Pancreas (tissue), 10 donors: Measurements from ENCODE around the gene GPR161. TPM values are rescaled to one million over a fixed set of nuclear protein-coding genes. Genes with fewer than 3 reads are reported as not detected.

Source experiments
- ATAC-seq, 4 donors: fragments of 200-7000 bp; cut with Tn5 transposase; one replicate each; pipeline versions ENCODE4 v1.8.0 to v1.9.1; 2020; ENCODE audit warnings: mild to moderate bottlenecking in 4 of 4, moderate library complexity in 4 of 4
- DNase-seq, 6 donors: peaks; one replicate each; pipeline ENCODE4 v3.0.0-alpha.2; 2020
- FAIRE-seq: peaks from 2 replicates; lab custom pipeline; 2012; peaks lifted over from hg19 to GRCh38; lab: Jason Lieb, UNC
- H3K27ac ChIP-seq, 4 donors: fragments of 200-600 bp; sonication (generic); 1 replicate in 3 of 4; 2 replicates in 1 of 4; pipeline versions ENCODE4 v1.5.0 to v1.8.0; 2020
- H3K27me3 ChIP-seq, 4 donors: fragments of 200-600 bp; one replicate each; pipeline ENCODE4 v1.8.0; 2021
- H3K36me3 ChIP-seq, 3 donors: fragments of 200-600 bp; sonication (generic) in 1 of 3; one replicate each; pipeline versions ENCODE4 v1.5.0 to v1.8.0; 2020 to 2021
- H3K4me1 ChIP-seq, 3 donors: fragments of 200-600 bp; one replicate each; pipeline ENCODE4 v1.8.0; 2021
- H3K4me3 ChIP-seq, 4 donors: fragments of 200-600 bp; sonication (generic) in 2 of 4; one replicate each; pipeline versions ENCODE4 v1.5.0 to v1.8.0; 2020 to 2021
- H3K9me3 ChIP-seq, 4 donors: fragments of 200-600 bp; one replicate each; pipeline ENCODE4 v1.8.0; 2021
- WGBS, 2 donors: extraction: QIAGEN DNeasy Blood & Tissue Kit; methylation state at CpG; one replicate each; pipeline ENCODE4 v1.1.7; 2013; 5-methylcytosine and 5-hydroxymethylcytosine counted together
- intact Hi-C, 3 donors: fragments of 100-400 bp; cut with DNase I; formaldehyde crosslinking; loops; one replicate each; pipeline versions ENCODE4 v1.11.1 to v1.14.2; 2022
- polyA plus RNA-seq, 2 donors: library from polyadenylated mRNA; stranded (reverse); fragments of 200-250 nt; gene quantifications; one replicate each; pipeline ENCODE4 v1.2.3, GENCODE V29; 2013
- total RNA-seq, 6 donors: library from RNA; stranded (reverse); fragmentation: NEBNext Ultra II Directional in 4 of 6; extraction: Animal tissue kit (Norgen Biotek cat#: 25700) in 4 of 6; gene quantifications; one replicate each; pipeline versions ENCODE4 v1.2.1 to v1.2.4, GENCODE V29; 2021 to 2023
- TF ChIP-seq, protein P1 (sequence below), 4 donors: fragments of 200-600 bp; sonication (generic) in 3 of 4; IDR thresholded peaks; one replicate each; pipeline versions ENCODE4 v1.5.0 to v1.8.0; 2021; ENCODE audit warnings: antibody characterized with exemption in 4 of 4
- donor health status: healthy with polysubstance abuse.
- donor health status: DM: no; HTN: no; CAD: no; lungs with moderate emphysema.
- donor health status: DM: no; HTN: no; CAD: no.
- donor health status: control.
- donor health status: control.
- donor health status: Bipolar disorder and iron deficiency.
- donor health status: DM: yes; HTN: yes; CAD: no.
- donor health status: DM: no; HTN: no; CAD: no.
- donor health status: DM: no; HTN: no; CAD: no.
- donor health status: DM: yes; HTN: yes; CAD: no.

Gene GPR161
- total and polyA plus RNA-seq, 8 donors, result 2.5 to 9.7 (median 9.0) TPM

DNA sequence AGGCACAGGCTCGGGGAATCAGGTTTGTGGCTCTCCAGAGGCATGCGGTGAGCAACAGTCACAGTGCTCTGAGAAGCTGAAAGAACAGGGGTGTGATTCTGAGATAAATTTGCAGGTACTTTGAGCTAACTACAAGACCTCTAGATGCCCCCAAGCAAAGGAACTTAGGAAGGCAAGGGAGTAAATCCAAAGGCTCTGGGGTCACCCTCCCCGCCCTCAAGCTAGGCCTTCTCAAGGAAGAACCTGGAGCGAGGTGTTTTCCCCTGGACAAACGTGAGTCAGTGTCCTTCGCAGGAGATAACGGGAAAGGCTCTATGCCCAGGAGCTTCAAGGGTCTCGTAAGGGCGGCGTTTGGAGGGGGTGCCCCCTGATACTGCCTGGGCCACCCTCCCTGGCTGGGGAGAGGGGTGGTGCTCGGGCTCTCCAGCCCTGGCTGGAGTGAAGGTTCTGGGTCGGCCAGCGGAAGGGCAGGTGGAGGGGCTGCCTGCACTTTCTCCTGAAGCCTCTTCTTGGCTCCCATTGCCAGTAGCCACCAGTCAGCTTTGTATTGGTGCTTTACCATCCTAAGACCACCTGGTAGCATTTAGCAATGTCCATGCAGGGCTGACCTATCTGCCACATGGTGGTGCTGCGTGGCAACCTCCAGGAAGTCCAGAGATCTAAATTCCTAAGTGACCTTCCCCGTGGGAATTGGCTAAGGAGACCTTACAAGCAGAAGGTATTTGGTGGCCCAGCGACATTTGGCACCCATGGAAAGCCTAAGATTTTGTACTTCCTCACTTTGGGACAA lies 44.0 kb downstream of the GPR161 start:
- intact Hi-C loops, result no loop called here

DNA sequence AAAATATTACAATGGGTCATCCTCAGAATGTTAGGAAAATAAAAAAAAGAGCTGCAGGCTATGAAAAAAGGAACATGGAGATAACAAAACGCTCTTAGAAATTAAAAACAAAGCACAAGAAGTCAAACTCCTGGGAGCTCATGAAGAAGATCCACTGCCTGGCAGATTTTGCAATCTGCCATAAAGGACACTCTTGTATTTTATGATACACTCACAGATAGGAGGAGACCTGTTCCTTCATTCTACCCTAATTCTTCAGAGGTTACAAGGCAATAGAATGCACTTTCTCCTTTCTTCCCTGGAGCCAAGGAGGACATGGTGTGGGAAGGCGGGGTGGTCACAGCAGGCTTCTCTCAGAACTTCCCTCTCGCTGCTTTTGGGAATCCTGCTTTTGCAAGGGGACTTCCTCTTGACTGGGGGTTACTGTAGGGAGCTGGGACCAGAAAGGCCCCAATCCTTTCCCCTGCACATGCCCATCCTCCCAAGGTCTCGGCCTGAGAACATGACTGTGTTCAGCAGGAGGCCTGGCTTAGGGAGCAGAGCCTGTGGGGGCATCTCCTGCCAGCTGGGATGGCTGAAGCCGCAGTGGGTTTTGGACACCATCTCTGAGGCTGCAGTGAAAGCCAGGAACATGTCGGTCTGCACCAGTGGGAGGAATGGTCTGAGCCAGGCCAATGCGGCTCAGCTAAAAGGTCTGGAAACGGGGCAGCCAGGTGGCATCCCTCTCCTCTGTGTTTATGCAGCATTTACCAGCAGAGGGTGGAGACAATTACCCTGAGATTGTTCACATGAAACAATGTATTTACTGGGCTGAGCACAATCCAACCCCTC lies 44.8 kb downstream of the GPR161 start:
- TF ChIP-seq, protein P1, sequence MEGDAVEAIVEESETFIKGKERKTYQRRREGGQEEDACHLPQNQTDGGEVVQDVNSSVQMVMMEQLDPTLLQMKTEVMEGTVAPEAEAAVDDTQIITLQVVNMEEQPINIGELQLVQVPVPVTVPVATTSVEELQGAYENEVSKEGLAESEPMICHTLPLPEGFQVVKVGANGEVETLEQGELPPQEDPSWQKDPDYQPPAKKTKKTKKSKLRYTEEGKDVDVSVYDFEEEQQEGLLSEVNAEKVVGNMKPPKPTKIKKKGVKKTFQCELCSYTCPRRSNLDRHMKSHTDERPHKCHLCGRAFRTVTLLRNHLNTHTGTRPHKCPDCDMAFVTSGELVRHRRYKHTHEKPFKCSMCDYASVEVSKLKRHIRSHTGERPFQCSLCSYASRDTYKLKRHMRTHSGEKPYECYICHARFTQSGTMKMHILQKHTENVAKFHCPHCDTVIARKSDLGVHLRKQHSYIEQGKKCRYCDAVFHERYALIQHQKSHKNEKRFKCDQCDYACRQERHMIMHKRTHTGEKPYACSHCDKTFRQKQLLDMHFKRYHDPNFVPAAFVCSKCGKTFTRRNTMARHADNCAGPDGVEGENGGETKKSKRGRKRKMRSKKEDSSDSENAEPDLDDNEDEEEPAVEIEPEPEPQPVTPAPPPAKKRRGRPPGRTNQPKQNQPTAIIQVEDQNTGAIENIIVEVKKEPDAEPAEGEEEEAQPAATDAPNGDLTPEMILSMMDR (IDR thresholded peaks at IDR 0.05), result no peak
- DNase-seq, result no peak
- WGBS, 2 donors, result 87% methylated on average over 8 of the region's 8 CpGs
- no peaks in the 10 kb centered on the region for H3K36me3 ChIP-seq
- H3K4me1 ChIP-seq, result no peaks in the 10 kb centered on the region
- H3K27ac ChIP-seq, result no peak overlapping the region
- H3K4me3 ChIP-seq, result no peak overlapping the region
- intact Hi-C loops, result no loop called here
- no peak for FAIRE-seq
- H3K27me3 ChIP-seq, result no peaks in the 10 kb centered on the region
- H3K9me3 ChIP-seq, result no peaks in the 10 kb centered on the region
- ATAC-seq, result no peak

More for the DNA sequence above, 44.0 kb downstream of the GPR161 start:
- TF ChIP-seq, protein P1 (IDR thresholded peaks at IDR 0.05), result peak in 2 of 4 donors; percentile 5 to 16
- no peaks in the 10 kb centered on the region for H3K4me1 ChIP-seq
- no peak overlapping the region for H3K4me3 ChIP-seq
- peak in 1 of 6 donors; percentile 31 for DNase-seq
- no peaks in the 10 kb centered on the region for H3K36me3 ChIP-seq
- H3K27me3 ChIP-seq, result no peaks in the 10 kb centered on the region
- 77 to 83% methylated on average over 16 of the region's 16 CpGs for WGBS, 2 donors
- H3K9me3 ChIP-seq, result no peaks in the 10 kb centered on the region
- FAIRE-seq, result no peak
- no peak overlapping the region for H3K27ac ChIP-seq
- peak; percentile 53 to 77 (median 74) for ATAC-seq

DNA sequence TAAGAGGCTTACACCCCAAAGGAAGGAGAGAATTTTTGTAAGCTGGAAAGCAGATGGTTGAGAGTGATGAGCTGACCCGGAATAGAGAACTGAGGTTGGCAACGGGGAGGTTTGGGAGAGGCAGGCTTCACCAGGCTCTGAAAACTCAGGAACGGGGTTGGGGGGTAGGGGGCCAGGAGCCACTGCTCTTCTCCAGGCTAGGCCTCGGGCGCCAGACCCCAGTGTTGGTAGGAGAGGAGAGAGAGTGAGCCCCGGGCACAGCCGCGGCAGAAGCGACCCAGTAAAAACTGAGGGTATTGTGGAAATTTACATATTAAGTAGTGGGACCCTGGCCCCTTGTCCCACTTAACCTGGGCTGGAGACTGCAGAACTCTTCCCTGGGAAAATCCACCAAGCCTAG lies 45.7 kb downstream of the GPR161 start:
- Histone ChIP-seq H3K9me3 (no peaks in the 10 kb centered on the region), H3K27me3 (no peaks in the 10 kb centered on the region), H3K27ac (no peak overlapping the region), H3K4me3 (no peak overlapping the region), H3K36me3 (no peaks in the 10 kb centered on the region), H3K4me1 (no peaks in the 10 kb centered on the region)
- intact Hi-C loops, result no loop called here
- ATAC-seq (no peak), DNase-seq (no peak), FAIRE-seq (no peak)
- 95 to 96% methylated on average over 9 of the region's 9 CpGs for WGBS, 2 donors
- TF ChIP-seq, protein P1 (IDR thresholded peaks at IDR 0.05), result no peak

DNA sequence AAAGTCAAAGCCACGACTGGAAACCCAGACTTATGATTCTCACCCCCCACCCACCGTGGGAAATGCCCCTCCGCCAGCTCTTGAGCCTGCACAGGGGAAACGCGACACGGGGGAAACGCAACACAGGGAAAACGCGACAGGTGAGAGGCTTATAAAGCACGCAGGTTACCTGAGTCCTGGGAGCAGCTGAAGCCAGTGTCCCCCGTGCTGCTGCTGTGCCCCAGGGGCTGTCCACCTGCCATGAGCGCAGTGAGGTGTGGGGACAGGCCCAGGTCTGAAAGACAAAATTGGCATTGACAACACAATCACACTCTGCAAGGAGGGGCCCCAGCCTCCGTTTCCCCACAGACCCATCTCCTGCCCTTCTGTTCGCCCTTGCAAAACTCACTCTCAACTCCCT lies 46.3 kb downstream of the GPR161 start:
- WGBS, 2 donors, result 91 to 93% methylated on average over 14 of the region's 14 CpGs
- TF ChIP-seq, protein P1 (IDR thresholded peaks at IDR 0.05), result no peak
- FAIRE-seq (no peak), DNase-seq (no peak), ATAC-seq (no peak)
- Histone ChIP-seq H3K4me1 (peaks cover 0 to 2% (median 0%) of the 10 kb centered on the region in 3 donors), H3K36me3 (no peaks in the 10 kb centered on the region), H3K27ac (no peak overlapping the region), H3K9me3 (no peaks in the 10 kb centered on the region), H3K27me3 (no peaks in the 10 kb centered on the region), H3K4me3 (no peak overlapping the region)
- intact Hi-C loops, result no loop called here
